HUDEP-2 (cell line): ENCODE measurements around the gene SLC9A9.
"Not testable (repeated sequence)": the region's sequence is repeated elsewhere in the genome, so short reads cannot be mapped to it uniquely, and the experiment has no call there.

Experiments used
- DNase-seq, 76 experiments: peaks; one replicate each; lab custom pipeline; 2025; ENCODE audit not compliant: unreplicated experiment in 76 of 76; lab: John Stamatoyannopoulos, UW

The SLC9A9 gene

GRCh38 chr3:143431298-143431697, 417.0 kb downstream of the SLC9A9 start:
- not testable (repeated sequence) for DNase-seq

- DNase-seq = no peak
Observed at GRCh38 chr3:143430568-143430967, 417.7 kb downstream of the SLC9A9 start.

- no peak for DNase-seq
Observed at GRCh38 chr3:143429628-143430514, 418.4 kb downstream of the SLC9A9 start.

- DNase-seq = no peak
Observed at GRCh38 chr3:143428294-143428693, 420.0 kb downstream of the SLC9A9 start.

- no peak for DNase-seq
Observed at GRCh38 chr3:143427631-143428030, 420.6 kb downstream of the SLC9A9 start.

GRCh38 chr3:143424874-143425273, 423.4 kb downstream of the SLC9A9 start:
- DNase-seq = no peak

- DNase-seq = no peak
Observed at GRCh38 chr3:143421556-143421955, 426.7 kb downstream of the SLC9A9 start.

GRCh38 chr3:143419611-143420010, 428.7 kb downstream of the SLC9A9 start:
- DNase-seq = no peak

- no peak for DNase-seq
Observed at GRCh38 chr3:143418391-143418790, 429.9 kb downstream of the SLC9A9 start.

GRCh38 chr3:143416229-143416628, 432.0 kb downstream of the SLC9A9 start:
- DNase-seq = no peak

- DNase-seq = no peak
Observed at GRCh38 chr3:143414571-143415253, 433.6 kb downstream of the SLC9A9 start.

- DNase-seq = no peak
Observed at GRCh38 chr3:143413372-143413771, 434.9 kb downstream of the SLC9A9 start.

- DNase-seq = no peak
Observed at GRCh38 chr3:143412084-143412483, 436.2 kb downstream of the SLC9A9 start.

GRCh38 chr3:143410259-143410658, 438.0 kb downstream of the SLC9A9 start:
- no peak for DNase-seq

GRCh38 chr3:143408771-143409170, 439.5 kb downstream of the SLC9A9 start:
- no peak for DNase-seq

GRCh38 chr3:143402602-143403001, 445.7 kb downstream of the SLC9A9 start:
- no peak for DNase-seq

- DNase-seq = no peak
Observed at GRCh38 chr3:143396790-143397189, 451.5 kb downstream of the SLC9A9 start.

GRCh38 chr3:143389388-143389787, 458.9 kb downstream of the SLC9A9 start:
- DNase-seq = no peak

- no peak for DNase-seq
Observed at GRCh38 chr3:143387425-143387824, 460.8 kb downstream of the SLC9A9 start.

GRCh38 chr3:143384076-143384475, 464.2 kb downstream of the SLC9A9 start:
- no peak for DNase-seq

GRCh38 chr3:143383421-143383820, 464.8 kb downstream of the SLC9A9 start:
- no peak for DNase-seq

- no peak for DNase-seq
Observed at GRCh38 chr3:143382816-143383215, 465.5 kb downstream of the SLC9A9 start.
